Ammon's horn (tissue), 1 donor: ENCODE measurements around the gene SLC44A3.

Source experiments
- DNase-seq: peaks from one replicate; pipeline ENCODE4 v3.0.0-alpha.2; 2016; ENCODE audit warnings: low spot score

SLC44A3 gene

DNA sequence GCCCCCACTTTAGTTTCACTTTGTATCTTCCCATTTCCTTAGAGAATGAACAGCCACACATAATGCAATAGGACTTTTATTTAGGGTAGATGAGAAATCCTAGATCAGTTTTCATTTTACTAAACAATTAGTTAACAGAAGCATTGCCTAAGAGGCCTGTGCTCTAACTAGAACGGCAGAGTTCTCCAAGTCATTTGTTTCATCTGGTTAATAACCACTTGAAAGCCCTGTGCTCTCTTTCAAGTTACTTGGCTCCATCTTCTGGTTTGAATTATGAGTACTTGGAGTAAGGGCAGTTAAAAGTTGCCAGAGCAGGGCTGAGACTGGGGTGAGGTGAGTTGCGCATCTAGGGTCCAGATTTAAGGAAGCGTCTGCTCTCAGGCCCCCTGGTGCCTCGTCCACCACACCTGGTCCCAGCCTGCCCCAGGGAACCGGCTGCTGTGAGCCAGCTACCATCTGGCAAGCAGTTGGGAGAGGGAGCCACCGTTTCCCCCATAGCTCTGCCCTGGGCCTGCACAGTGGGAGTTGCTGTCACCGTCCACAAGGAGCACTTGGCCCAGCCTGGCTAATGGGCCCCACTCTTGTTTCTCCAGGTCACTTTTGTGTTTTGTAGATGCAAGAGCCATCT, 18.1 kb upstream of the SLC44A3 start:
- peak; percentile 62 for DNase-seq

DNA sequence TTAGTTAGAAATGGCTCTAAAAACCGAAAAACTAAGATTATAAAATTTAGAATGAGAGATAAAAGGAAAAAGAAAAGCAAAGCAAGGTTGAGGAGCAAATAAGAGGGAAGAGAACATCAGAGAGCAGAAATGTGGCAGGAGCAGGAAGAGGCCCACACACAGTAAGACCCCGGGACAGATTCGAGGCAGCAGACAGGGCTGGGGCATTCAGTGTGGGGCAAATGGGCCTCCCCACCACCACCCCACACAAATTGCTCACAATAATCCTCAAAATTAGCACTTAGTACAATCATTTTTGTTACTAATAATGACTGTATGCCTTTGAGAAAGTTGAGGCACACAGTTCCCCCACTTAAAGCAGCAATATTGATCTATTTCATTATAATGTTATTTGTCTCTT, 17.1 kb upstream of the SLC44A3 start:
- no peak for DNase-seq

DNA sequence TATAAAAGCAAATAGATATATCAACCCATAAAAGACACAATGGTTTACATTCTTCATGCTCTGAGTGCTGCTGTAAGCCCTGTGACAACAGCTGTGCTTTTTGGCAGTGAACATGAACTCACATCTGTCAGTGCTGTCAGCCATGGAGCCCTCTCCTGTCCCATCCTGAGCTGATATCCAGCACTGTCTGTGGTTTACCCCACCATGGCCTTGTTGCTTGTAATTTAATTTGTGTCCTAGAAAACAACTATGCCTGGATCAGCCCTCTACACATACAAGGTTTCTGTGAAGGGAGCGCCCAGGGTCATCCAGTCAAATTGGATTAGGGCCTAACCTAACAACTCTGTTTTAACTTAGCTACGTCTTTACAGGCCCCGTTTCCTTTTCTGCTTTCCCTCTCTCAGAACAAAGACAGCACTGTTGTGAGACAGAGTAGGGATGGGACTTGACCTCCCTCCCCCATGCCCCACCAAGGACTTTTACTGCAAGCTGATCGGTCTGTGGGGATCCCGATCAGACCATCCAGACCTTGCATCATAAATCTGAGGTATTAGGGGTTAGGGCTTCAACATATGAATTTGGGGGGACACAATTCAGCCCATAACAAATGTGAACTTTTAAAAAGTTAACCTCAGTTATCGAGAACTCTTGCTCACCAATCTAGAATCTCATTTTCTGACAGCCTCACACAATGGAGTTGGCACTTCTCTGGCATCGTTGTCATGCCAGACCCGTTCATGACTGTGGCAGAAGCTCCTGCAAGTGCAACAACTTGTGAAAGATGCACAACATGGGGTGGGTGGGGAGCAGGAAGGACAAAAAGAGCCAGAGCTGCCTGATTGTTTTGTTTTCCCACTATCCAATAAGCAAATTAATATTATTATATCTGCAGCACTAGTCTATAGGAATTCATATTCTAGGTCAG, 16.4 kb upstream of the SLC44A3 start:
- DNase-seq, result peak; percentile 90

DNA sequence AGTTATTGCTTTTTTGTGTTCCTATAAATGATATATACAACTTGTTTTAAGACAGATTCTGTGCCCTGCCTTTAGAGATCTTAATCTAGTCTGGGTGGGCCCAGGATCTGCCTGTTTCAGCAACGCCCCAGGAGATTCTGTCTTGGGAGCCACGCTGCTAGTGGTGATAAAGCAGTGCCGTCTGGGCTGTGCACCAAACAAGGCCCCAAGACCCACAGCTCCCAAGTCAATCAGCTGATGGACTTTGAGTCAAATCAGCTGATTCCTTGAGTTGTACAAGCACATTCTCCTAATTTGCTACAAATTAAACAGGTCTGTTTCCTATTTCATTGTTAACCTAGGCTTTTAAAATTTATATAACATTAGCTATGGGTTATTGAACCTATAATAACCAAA, 15.7 kb upstream of the SLC44A3 start:
- no peak for DNase-seq

DNA sequence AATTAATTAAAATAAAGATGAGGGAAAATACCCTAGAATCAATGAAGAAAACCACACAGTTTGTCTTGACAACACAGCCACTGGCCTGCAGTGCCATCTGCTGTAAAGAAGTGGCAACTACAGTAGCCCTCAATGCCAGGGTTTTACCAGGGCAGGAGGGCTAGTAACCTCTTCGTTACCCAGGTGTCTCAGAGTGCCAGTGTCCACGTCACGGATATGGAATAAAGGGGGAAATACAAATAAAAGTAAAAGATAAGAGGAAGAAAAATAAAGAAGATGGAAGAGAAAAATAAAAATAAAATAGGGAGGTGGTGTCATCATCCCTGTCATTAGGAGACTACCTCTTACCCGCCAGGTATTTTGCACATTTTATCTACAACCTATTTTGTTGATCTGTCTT, 14.2 kb upstream of the SLC44A3 start:
- DNase-seq, result peak; percentile 73

DNA sequence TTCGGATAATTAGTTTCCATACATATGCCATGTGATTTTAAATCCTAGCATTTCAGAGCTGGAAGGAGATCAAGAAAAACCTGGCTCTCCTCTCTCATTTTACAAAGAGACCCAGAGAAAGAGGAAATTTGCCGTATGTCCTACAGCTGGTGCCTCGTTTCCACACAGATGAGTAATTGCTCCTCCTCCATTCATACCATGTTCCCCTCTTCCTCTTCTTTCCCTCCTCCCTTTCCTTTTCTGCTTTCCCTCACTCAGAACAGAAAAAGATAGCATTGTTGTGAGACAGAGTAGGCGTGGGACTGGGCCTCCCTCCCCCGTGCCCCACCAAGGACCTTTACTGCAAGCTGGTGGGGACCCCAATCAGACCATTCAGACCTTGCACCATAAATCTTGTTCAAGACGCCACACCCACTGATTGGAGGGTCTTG, 13.7 kb upstream of the SLC44A3 start:
- DNase-seq, result peak; percentile 57

DNA sequence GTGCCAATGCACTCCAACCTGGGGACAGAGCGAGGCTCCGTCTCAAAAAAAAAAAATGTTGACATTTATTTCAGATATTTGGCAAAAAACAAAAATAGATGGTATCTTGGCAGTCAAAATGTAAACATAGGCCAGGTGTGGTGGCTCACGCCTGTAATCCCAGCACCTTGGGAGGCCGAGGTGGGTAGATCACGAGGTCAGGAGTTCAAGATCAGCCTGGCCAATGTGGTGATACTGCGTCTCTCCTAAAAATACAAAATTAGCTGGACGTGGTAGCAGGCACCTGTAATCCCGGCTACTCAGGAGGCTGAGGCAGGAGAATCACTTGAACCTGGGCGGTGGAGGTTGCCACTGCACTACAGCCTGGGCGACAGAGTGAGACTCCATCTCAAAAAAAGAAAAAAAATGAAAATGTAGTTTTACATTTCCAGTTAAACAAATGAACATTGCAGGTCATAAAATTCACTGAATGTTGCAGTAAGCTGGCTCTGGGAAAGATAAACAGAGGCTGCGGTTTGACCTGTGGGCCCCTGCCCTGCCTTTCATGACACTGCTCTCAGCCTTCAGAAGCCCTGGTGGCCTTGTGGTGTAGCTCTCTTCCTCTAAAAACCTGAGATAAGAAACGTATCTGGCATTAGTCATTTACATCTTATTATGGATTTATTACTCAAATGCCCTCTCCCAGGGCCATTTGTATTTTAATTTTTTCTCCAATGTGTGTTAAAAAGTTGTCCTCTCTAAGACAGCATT, 12.2 kb upstream of the SLC44A3 start:
- DNase-seq, result no peak

DNA sequence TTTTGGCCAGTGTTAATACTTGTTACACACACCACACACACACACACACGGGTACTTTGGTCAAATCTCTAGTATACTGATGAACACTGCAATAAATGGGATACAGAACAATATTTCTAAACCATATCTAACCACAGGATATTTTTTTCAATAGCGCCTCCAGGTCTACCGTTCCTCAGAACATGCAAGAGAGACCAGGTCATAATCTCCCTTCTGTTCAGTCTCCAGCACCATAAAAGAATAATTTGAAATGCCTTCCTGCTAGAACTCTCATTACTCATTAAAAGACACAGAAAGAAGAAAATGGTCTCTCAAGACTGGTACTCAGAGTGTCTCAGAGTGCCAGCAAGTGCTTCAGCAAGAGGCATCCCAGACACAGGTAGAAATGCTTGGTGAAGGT, 11.5 kb upstream of the SLC44A3 start:
- no peak for DNase-seq

DNA sequence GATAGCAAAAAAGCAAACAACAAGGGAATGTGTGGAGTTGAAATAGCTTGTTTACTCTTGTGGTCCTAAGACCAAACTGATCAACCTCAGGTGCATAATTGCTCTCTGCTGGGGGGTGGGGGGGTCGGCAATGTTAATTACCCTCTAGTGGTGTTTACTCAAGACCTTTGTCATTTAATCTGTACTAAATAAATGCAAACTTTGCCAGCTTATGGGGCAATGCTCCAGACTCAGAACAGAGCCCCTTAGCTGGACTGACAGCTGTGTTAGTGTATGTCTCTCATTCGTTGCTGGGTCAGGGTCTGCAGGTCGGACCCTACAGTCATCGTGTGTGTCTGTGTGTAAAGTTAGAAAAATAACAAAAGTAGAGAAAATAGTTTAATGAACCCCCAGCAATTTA, 7.2 kb upstream of the SLC44A3 start:
- DNase-seq, result no peak

DNA sequence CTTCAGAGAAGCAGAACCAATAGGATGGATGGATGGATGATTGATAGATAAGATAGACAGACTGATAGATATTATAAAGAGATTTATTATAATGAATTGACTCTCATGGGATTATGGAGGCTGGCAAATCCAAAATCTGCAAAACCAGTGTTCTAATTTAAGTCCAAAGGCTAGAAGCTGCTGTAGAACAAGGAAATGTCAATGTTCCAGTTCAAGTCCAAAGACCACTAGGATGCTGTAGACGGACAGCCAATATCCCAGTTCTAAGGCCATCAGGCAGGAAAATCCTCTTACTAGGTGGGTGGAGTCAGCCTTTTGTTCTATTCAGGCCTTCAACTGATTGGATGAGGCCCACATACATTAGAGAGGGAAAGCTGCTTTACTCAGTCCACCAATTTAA, 4.1 kb upstream of the SLC44A3 start:
- no peak for DNase-seq

DNA sequence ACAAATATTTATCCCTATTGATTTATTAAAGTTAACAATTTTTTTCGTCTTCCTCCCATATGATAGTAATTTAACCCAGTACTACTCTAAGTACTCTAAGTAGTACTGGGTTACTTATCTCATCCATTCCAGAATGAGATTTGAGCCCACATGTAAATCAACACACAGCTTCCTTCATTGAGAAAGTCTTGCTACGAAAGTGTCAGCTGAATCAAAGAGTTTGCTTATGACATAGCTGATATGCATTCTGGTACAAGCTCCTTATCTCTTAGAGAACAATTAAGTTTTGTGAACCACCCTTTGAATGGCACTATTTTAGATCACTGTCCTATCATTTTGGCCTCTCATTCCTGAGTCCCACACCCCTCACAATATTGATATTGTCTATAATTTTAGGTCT, 2.4 kb upstream of the SLC44A3 start:
- DNase-seq, result no peak

DNA sequence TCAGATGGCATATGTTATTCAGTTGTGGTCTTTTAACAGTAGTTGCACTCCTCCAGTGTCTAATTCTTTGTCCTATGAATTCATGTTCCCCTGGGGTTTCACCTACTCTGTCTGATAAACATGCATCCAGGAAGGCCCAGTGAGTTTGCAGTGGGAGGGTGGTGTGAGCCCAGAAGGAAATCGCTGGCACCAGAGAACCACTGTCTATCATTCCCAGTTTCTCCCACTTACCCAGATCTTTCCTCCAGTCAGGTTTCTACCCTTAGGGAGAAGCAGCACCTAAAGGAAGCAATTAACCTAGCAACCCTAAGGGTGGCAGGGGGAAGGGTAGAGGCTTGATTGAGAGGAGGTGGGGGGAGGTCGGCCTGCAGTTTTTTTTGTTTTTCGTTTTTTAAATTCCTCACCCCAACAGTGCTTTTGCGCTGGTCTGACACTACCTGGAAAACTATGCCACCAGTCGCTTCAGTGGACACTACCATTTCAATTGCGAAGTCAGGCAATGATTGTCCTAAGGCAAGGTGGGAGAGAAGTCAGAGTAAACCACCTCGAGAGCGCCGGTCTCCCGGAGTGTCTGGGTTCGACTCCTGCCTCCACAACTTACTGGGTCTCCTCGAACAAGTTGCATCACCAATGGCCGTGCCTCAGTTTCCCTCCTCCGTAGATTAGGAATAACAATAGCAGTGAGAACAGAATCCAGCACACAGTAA, 766 bp upstream of the SLC44A3 start:
- DNase-seq, result no peak

DNA sequence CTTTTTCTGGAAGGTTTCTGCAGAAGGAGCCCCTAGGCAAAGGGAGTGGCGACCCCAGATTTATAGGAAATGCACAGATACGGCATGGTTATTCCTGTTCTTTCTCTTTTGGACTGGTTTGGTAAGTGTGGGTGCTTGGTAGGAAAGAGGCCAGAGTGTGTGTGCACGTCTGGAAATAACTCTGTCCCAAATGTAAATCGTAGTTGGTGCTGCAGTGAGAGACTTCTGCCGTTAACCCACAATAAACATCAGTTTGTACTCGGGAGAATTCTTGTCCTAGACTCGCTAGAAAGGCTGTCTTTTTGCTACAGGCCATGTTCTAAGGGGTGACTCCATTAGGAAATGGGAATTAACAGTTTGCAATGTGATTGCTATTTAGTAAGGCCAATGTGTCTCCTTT, 779 bp downstream of the SLC44A3 start:
- DNase-seq, result no peak

DNA sequence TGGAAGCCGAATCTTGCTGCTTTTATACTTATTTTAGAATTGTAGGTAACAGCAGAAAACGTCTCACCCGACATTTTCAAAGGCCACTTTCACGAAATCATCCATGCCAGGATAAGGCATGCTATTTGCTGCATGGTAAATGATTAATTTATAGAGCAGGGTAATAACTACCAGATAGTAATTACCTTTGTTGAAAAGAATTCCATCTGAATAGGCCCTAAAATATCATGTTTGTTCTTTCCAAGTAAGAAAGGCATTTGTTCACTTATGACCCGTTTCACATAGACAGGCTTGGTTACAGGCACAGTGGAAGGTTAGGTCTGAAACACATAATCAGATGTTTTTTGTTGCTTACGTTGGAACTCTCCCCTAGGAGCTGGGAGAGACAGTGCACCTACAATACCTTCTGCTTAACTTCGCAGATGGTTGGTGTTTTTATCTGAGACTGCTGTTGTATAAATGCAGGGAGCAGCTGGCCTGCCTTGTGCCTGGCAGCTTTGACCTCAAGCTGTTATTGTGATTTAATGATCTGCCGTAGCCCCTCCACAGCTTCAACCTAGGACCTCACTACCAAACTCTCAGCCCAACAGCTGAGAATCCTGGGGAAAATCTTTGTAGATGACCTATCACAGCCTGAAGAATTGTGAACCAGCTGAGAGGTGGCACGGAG, 1.6 kb downstream of the SLC44A3 start:
- DNase-seq, result no peak

DNA sequence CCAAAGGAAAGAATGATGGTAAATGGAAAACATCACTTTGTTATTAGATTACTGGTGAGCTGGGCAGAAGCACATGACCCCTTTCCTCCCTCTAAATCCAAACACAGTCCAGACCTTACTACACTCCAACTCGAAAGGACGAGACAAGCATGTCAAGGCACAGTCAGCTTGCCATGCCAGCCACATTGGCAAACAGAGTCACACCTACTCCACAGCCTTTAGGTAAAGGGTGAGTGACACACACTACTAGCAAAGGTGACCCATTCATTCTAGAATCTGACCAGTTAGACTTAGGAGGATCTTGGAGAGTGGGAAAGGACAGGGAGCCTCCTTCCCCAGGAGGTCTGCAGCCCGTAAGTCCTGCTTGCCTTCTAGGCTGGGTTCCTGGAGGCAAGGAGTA, 3.0 kb downstream of the SLC44A3 start:
- no peak for DNase-seq

DNA sequence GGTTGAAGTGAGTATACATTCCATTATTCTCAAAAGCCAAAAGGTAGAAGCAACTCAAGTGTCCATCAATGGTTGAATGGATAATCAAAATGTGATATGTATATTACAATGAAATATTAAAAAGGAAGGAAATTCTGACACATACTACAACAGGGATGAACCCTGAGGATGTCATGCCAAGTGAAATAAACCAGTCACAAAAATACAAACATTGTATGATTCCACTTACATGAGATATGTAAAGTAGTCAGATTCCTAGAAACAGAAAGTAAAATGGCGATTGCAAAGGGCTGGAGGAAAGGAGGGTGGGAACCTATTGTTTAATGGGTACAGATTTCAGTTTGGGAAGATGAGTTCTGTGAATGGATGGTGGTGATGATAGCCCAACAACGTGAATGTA, 5.8 kb downstream of the SLC44A3 start:
- DNase-seq, result no peak

DNA sequence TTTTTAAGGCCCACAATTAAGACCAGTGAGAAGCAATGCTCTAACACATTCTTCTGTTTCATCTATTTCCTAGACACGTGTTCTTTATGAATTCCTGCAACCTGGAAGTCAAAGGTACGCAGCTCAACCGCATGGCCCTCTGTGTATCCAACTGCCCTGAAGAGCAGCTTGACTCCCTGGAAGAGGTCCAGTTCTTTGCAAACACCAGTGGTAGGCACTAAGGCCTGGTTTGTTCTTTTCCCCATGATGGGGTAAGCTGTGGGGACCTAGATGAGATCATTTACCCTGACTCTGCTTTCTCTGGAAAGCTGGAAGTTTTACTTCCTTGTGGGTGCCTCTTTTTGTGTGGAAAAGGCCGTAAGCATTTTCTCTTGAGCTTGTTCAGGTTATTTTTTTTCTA, 7.3 kb downstream of the SLC44A3 start:
- no peak for DNase-seq

DNA sequence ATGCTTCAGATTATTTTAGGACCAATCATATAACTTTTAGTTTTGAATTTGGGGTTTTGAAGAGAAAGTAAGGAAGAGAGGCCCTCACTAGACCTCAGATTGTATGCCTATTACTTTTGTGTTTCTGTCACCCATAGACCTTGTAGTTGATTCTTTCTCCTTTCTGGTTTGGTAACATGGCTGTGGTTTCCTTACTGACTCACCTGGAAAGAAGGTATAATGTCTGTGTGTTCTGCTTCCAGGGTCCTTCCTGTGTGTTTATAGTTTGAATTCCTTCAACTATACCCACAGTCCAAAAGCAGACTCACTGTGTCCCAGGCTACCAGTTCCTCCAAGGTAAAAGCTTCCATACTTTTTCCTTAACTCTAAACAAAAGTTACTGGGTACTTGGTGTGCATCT, 8.1 kb downstream of the SLC44A3 start:
- no peak for DNase-seq

DNA sequence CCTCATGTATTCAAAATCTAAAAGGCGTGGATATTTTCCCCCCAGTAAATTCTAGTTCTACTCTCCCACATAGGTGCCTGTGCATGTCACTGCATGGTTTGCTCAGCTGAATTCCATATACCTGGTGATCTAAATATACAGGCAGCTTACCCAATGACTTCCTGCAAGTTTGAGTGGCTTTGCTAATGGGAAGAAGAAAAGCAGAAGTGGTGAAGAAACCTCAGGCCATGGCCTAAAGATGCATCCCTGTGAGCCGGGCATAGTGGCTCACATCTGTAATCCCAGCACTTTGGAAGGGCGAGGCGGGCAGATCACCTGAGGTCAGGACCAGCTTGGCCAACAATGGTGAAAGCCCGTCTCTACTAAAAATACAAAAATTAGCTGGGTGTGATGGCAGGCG, 11.5 kb downstream of the SLC44A3 start:
- no peak for DNase-seq

DNA sequence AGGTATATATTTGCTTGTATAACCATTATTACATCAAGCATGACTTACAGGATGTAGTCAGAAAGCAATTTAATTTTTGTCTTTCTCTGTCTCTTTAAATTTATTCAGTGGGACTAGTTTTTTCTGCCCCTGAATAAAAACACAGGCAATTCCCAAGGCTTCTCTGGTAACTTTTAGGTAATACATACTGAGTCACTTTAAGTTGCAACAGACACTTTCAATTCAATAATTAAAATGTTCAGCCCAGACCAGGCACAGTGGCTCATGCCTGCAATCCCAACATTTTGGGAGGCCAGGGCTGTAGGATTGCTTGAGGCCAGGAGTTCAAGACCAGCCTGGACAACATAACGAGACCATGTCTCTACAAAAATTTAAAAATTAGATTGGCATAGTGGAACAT, 12.3 kb downstream of the SLC44A3 start:
- DNase-seq, result no peak

DNA sequence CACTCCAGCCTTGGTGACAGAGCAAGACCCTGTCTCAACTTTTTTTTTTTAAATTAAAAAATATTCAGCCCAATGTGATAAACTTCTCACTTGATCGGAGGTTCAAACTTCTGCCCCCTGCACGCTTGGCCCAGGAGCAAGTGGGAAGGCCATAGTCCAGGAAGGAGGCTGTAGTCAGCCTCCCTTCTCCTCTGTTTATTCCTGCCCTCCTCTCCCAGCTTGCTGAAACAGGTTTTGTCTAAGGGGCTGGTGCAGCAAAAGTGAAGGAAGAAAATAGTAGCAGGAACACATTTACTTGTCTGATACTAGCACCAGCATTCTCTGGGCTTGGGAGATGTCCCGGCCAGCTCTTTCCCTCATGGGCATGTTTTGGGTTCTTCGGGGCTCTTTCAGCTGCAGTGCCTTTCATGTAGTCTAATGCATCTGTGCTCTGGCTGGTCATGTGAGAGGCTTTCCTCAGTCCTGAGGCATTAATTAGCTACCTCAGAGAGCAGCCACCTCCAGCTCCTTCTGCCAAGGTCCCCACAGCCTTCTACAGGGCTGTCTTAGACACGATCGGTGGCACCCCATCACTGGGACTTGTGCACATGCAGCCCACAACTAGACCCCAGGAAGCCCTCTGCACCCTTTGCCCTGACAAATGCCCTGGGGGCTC, 12.9 kb downstream of the SLC44A3 start:
- DNase-seq, result no peak
